MG63 (cell line): ENCODE data around the gene PLD1. TPM values are rescaled to one million over a fixed set of nuclear protein-coding genes. Genes with fewer than 3 reads are reported as not detected.

Experiments
- DNase-seq: peaks from one replicate; pipeline ENCODE4 v3.0.0-alpha.2; 2020
- H3K27me3 ChIP-seq: fragments of 250-450 bp; sonication (Bioruptor Pico); 2 replicates; pipeline ENCODE4 v1.5.1; 2020; ENCODE audit warnings: mild to moderate bottlenecking, moderate library complexity
- H3K36me3 ChIP-seq: fragments of 250-450 bp; sonication (Bioruptor Pico); 2 replicates; pipeline ENCODE4 v1.5.1; 2020; ENCODE audit warnings: mild to moderate bottlenecking, moderate library complexity
- H3K4me3 ChIP-seq: fragments of 250-450 bp; sonication (Bioruptor Pico); 2 replicates; pipeline ENCODE4 v1.5.1; 2020; ENCODE audit warnings: mild to moderate bottlenecking, moderate library complexity
- H3K9me3 ChIP-seq: fragments of 250-450 bp; sonication (Bioruptor Pico); 2 replicates; pipeline ENCODE4 v1.5.1; 2020; ENCODE audit warnings: mild to moderate bottlenecking, moderate library complexity
- total RNA-seq: library from RNA; depleted of rRNA; stranded (reverse); fragments of >200 nt; shearing (Covaris generic); gene quantifications from 2 replicates; pipeline ENCODE4 v1.2.3, GENCODE V29; 2014; ENCODE audit warnings: low replicate concordance

The PLD1 gene
- total RNA-seq, 1 experiment from 2014 or later, result 3.2 TPM

- H3K27me3 ChIP-seq, result no peaks in the 10 kb centered on the region
- H3K4me3 ChIP-seq, result no peak overlapping the region
- DNase-seq, result no peak
- H3K36me3 ChIP-seq, result no peaks in the 10 kb centered on the region
- H3K9me3 ChIP-seq, result no peaks in the 10 kb centered on the region
Observed at GRCh38 chr3:171840811-171841619, 30.7 kb upstream of the PLD1 start.

- no peak overlapping the region for H3K4me3 ChIP-seq
- H3K9me3 ChIP-seq, result no peaks in the 10 kb centered on the region
- no peak for DNase-seq
- H3K27me3 ChIP-seq, result no peaks in the 10 kb centered on the region
- H3K36me3 ChIP-seq, result no peaks in the 10 kb centered on the region
Observed at GRCh38 chr3:171840445-171840810, 30.1 kb upstream of the PLD1 start.

- no peak for DNase-seq
- H3K27me3 ChIP-seq, result no peaks in the 10 kb centered on the region
- no peaks in the 10 kb centered on the region for H3K36me3 ChIP-seq
- no peak overlapping the region for H3K4me3 ChIP-seq
- H3K9me3 ChIP-seq, result no peaks in the 10 kb centered on the region
Observed at GRCh38 chr3:171839270-171839669, 29.0 kb upstream of the PLD1 start.

- no peak for DNase-seq
- H3K27me3 ChIP-seq, result no peaks in the 10 kb centered on the region
- no peaks in the 10 kb centered on the region for H3K36me3 ChIP-seq
- H3K4me3 ChIP-seq, result no peak overlapping the region
- no peaks in the 10 kb centered on the region for H3K9me3 ChIP-seq
Observed at GRCh38 chr3:171838218-171838720, 28.0 kb upstream of the PLD1 start.

- no peaks in the 10 kb centered on the region for H3K36me3 ChIP-seq
- H3K27me3 ChIP-seq, result no peaks in the 10 kb centered on the region
- no peak for DNase-seq
- no peak overlapping the region for H3K4me3 ChIP-seq
- no peaks in the 10 kb centered on the region for H3K9me3 ChIP-seq
Observed at GRCh38 chr3:171837698-171838097, 27.4 kb upstream of the PLD1 start.

- Histone ChIP-seq H3K9me3 (no peaks in the 10 kb centered on the region), H3K4me3 (no peak overlapping the region), H3K36me3 (no peaks in the 10 kb centered on the region), H3K27me3 (no peaks in the 10 kb centered on the region)
- DNase-seq, result no peak
Observed at GRCh38 chr3:171836855-171837254, 26.6 kb upstream of the PLD1 start.

GRCh38 chr3:171835613-171836012 is 25.3 kb upstream of the PLD1 start:
- no peak overlapping the region for H3K4me3 ChIP-seq

GRCh38 chr3:171835116-171835515 is 24.8 kb upstream of the PLD1 start:
- Histone ChIP-seq H3K9me3 (no peaks in the 10 kb centered on the region), H3K4me3 (no peak overlapping the region), H3K27me3 (no peaks in the 10 kb centered on the region), H3K36me3 (no peaks in the 10 kb centered on the region)
- DNase-seq, result no peak

More at GRCh38 chr3:171835613-171836012, 25.3 kb upstream of the PLD1 start:
- DNase-seq, result no peak
- no peaks in the 10 kb centered on the region for H3K36me3 ChIP-seq
- no peaks in the 10 kb centered on the region for H3K9me3 ChIP-seq
- no peaks in the 10 kb centered on the region for H3K27me3 ChIP-seq

GRCh38 chr3:171834461-171834801 is 24.1 kb upstream of the PLD1 start:
- Histone ChIP-seq H3K27me3 (no peaks in the 10 kb centered on the region), H3K9me3 (no peaks in the 10 kb centered on the region), H3K4me3 (no peak overlapping the region), H3K36me3 (no peaks in the 10 kb centered on the region)
- DNase-seq, result no peak

GRCh38 chr3:171833789-171834460 is 23.6 kb upstream of the PLD1 start:
- Histone ChIP-seq H3K27me3 (no peaks in the 10 kb centered on the region), H3K4me3 (no peak overlapping the region), H3K36me3 (no peaks in the 10 kb centered on the region), H3K9me3 (no peaks in the 10 kb centered on the region)
- no peak for DNase-seq

- H3K36me3 ChIP-seq, result no peaks in the 10 kb centered on the region
- H3K9me3 ChIP-seq, result no peaks in the 10 kb centered on the region
- no peak overlapping the region for H3K4me3 ChIP-seq
- no peak for DNase-seq
- no peaks in the 10 kb centered on the region for H3K27me3 ChIP-seq
Observed at GRCh38 chr3:171832989-171833388, 22.7 kb upstream of the PLD1 start.

GRCh38 chr3:171831936-171832335 is 21.7 kb upstream of the PLD1 start:
- Histone ChIP-seq H3K4me3 (no peak overlapping the region), H3K27me3 (no peaks in the 10 kb centered on the region), H3K36me3 (no peaks in the 10 kb centered on the region), H3K9me3 (no peaks in the 10 kb centered on the region)
- no peak for DNase-seq

GRCh38 chr3:171830518-171830875 is 20.2 kb upstream of the PLD1 start:
- Histone ChIP-seq H3K36me3 (no peaks in the 10 kb centered on the region), H3K9me3 (no peaks in the 10 kb centered on the region), H3K27me3 (no peaks in the 10 kb centered on the region)

GRCh38 chr3:171829841-171830517 is 19.7 kb upstream of the PLD1 start:
- Histone ChIP-seq H3K4me3 (no peak overlapping the region), H3K36me3 (no peaks in the 10 kb centered on the region), H3K9me3 (no peaks in the 10 kb centered on the region), H3K27me3 (no peaks in the 10 kb centered on the region)
- DNase-seq, result peak; percentile 74

More at GRCh38 chr3:171830518-171830875, 20.2 kb upstream of the PLD1 start:
- H3K4me3 ChIP-seq, result no peak overlapping the region
- no peak for DNase-seq

GRCh38 chr3:171828902-171829770 is 18.9 kb upstream of the PLD1 start:
- no peak for DNase-seq
- no peak overlapping the region for H3K4me3 ChIP-seq

GRCh38 chr3:171827836-171828458 is 17.7 kb upstream of the PLD1 start:
- Histone ChIP-seq H3K9me3 (no peaks in the 10 kb centered on the region), H3K27me3 (no peaks in the 10 kb centered on the region), H3K36me3 (no peaks in the 10 kb centered on the region), H3K4me3 (no peak overlapping the region)
- no peak for DNase-seq

More at GRCh38 chr3:171828902-171829770, 18.9 kb upstream of the PLD1 start:
- Histone ChIP-seq H3K36me3 (no peaks in the 10 kb centered on the region), H3K27me3 (no peaks in the 10 kb centered on the region), H3K9me3 (no peaks in the 10 kb centered on the region)
